SK-N-MC (cell line): ENCODE measurements around the gene MYO16.

Experiments used
- DNase-seq: peaks from one replicate; pipeline ENCODE4 v3.0.0-alpha.2; 2011; ENCODE audit warnings: low read depth, low spot score
- H3K27ac ChIP-seq: fragments of 200-600 bp; sonication (generic); 2 replicates; pipeline ENCODE4 v1.5.1; 2016; ENCODE audit warnings: mixed run types
- H3K36me3 ChIP-seq: fragments of 200-600 bp; sonication (generic); 2 replicates; pipeline ENCODE4 v1.6.1; 2017; ENCODE audit warnings: antibody characterized with exemption, low read length, mixed read lengths; ENCODE audit not compliant: insufficient read depth
- H3K4me3 ChIP-seq: fragments of 200-600 bp; sonication (generic); 2 replicates; pipeline ENCODE4 v1.5.1; 2016
- H3K9ac ChIP-seq: fragments of 200-600 bp; sonication (generic); 2 replicates; pipeline ENCODE4 v1.8.0; 2017; ENCODE audit warnings: mixed run types, mixed read lengths; ENCODE audit not compliant: insufficient read length
- H3K9me3 ChIP-seq: fragments of 200-600 bp; sonication (generic); 2 replicates; pipeline ENCODE4 v1.6.1; 2017; ENCODE audit warnings: low read depth, mild to moderate bottlenecking, antibody characterized with exemption, low read length, moderate library complexity, mixed read lengths
- EZH2 ChIP-seq: fragments of 200-600 bp; sonication (generic); IDR thresholded peaks from one replicate; pipeline ENCODE4 v1.6.1; 2017; ENCODE audit warnings: antibody characterized with exemption
- FOXP2 ChIP-seq: optimal IDR thresholded peaks from 2 replicates; pipeline ENCODE3; 2011; ENCODE audit warnings: mild to moderate bottlenecking, moderate library complexity; ENCODE audit not compliant: insufficient read depth; ENCODE audit errors: extremely low read length, control extremely low read depth
- POLR2AphosphoS5 ChIP-seq: IDR thresholded peaks from 2 replicates; pipeline ENCODE4 v1.6.1; 2012; ENCODE audit warnings: mild to moderate bottlenecking, low read depth, low read length, borderline replicate concordance

The MYO16 gene

DNA sequence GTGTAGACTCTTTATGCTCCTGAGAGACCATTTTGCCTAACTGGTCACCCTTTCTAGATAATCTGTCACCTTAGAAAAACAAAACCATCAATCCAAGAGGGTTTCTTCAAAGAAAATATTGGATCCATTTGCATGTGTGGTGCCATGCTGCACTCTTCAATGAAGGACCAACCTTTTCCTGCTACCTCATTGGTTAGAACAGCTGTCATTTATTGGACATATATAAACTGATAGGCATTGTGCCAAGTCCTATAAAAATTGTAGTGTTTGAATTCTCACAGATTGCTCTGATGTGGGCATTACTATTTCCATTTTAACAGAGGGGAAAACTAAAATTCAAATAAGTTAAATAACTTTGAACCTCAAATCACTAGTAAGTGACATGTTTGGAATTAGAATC, 333.2 kb downstream of the MYO16 start:
- no peak overlapping the region for H3K4me3 ChIP-seq
- TF ChIP-seq EZH2 = no peak
- no peak for TF ChIP-seq FOXP2
- TF ChIP-seq POLR2AphosphoS5 = no peak
- H3K9ac ChIP-seq = no peak overlapping the region
- peaks cover 17% of the 10 kb centered on the region for H3K36me3 ChIP-seq
- no peaks in the 10 kb centered on the region for H3K9me3 ChIP-seq
- no peak for DNase-seq
- peak overlapping the region; percentile 95 for H3K27ac ChIP-seq

DNA sequence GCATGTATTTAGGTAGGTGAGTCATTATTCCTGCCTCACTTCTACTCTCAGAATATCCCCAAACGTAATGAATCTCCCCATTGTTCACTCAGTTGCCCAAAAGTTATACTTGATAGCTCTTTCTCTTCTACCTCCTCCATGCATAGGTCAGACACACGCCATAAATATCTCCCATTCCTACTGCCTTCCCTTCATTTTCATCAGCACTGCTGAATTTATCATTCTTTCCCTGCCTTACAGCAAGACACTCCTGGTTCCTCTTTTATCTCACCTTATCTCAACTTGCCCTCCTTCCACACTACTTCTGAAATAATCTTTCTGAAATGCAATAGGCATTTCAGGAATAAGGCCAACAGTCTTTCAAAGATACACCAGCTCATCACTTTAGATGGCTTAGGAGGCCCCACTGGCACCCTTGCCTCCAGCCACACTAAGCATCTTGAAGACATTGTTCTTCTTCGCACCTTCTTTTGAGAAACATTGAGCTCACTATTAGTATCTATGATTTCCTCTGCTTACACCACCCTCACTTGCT, 333.9 kb downstream of the MYO16 start:
- TF ChIP-seq FOXP2 (no peak), POLR2AphosphoS5 (no peak), EZH2 (no peak)
- H3K36me3 ChIP-seq = peaks cover 17% of the 10 kb centered on the region
- H3K9ac ChIP-seq = no peak overlapping the region
- DNase-seq = no peak
- H3K9me3 ChIP-seq = no peaks in the 10 kb centered on the region
- no peak overlapping the region for H3K4me3 ChIP-seq
- peak overlapping the region; percentile 95 for H3K27ac ChIP-seq

DNA sequence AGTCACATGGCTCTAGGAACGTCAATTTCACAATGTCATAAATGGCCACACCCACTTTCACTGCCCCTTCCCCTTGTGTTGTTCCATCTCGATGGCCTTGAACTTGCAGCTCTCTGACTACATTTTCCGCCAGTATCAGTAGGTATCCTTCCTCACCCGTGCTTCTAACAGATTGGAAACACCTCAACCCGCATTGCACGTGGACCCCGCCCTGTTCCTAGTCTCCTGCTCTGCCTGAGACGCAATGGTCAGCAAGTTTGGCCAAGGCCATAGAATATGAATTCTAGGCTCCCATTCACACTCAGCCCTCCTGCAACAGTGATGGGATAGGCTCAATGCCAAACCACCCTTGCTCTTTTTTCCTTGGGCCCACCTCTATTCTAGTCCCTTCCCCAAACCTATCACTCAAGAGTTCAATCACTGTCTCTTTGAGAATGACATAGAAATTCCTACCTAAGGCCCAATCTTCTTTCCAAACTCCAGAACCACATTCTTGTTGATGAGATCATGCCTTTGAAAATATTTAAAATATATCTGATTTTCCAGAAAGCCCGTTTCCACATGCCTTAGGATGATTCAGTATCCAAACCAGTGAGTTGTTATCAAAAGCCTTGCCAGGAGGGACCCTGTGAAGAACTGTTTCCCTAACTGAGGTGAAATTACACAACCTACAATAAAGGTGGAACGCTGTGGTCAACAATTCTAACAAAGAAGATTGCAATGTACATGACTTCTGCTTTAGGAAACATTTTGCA, 334.6 kb downstream of the MYO16 start:
- no peak overlapping the region for H3K4me3 ChIP-seq
- no peak overlapping the region for H3K27ac ChIP-seq
- DNase-seq = no peak
- H3K36me3 ChIP-seq = peaks cover 17% of the 10 kb centered on the region
- no peak for TF ChIP-seq POLR2AphosphoS5
- TF ChIP-seq FOXP2 = no peak
- no peak for TF ChIP-seq EZH2
- H3K9ac ChIP-seq = no peak overlapping the region
- no peaks in the 10 kb centered on the region for H3K9me3 ChIP-seq

DNA sequence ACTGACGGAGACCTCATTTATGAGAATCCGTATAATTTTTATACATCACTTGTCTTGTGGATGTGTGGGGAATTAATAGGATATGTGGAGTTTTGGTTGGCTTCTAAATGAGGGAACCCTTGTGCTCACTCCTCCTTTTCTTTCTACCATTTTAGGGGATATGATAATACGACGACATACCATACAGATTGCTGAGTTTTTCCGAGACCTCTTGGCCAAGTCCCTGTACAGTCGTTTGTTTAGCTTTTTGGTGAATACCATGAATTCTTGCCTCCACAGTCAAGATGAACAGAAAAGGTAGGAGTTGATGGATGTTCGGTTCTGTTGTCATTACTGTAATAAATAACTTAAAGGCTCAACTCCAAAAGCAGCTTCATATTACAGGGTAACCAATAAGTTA, 335.2 kb downstream of the MYO16 start:
- no peak overlapping the region for H3K27ac ChIP-seq
- H3K9ac ChIP-seq = no peak overlapping the region
- no peak overlapping the region for H3K4me3 ChIP-seq
- TF ChIP-seq EZH2 (no peak), FOXP2 (no peak), POLR2AphosphoS5 (no peak)
- no peaks in the 10 kb centered on the region for H3K9me3 ChIP-seq
- peaks cover 17% of the 10 kb centered on the region for H3K36me3 ChIP-seq
- no peak for DNase-seq

DNA sequence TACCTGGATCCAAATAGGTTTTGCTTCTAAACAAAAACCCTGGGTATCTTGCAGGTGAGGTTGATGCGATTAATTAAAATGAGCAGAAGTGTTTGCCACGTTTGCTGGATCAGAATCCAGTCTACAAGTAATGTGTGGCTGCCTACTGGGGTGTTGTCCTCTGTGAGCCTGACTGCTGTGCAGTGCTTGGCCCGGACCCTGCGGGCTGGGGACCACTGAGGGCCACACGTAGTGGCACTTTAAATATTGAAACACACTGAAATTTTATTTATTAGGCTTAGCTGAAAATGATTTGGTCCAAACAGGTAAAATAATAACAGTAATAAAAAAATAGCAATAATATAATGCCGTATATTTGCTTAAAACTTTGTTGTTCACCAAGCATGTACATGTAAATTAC, 338.0 kb downstream of the MYO16 start:
- Histone ChIP-seq H3K9ac (no peak overlapping the region), H3K27ac (no peak overlapping the region), H3K9me3 (no peaks in the 10 kb centered on the region), H3K4me3 (no peak overlapping the region), H3K36me3 (peaks cover 17% of the 10 kb centered on the region)
- no peak for TF ChIP-seq POLR2AphosphoS5
- TF ChIP-seq EZH2 = no peak
- no peak for TF ChIP-seq FOXP2
- DNase-seq = no peak

DNA sequence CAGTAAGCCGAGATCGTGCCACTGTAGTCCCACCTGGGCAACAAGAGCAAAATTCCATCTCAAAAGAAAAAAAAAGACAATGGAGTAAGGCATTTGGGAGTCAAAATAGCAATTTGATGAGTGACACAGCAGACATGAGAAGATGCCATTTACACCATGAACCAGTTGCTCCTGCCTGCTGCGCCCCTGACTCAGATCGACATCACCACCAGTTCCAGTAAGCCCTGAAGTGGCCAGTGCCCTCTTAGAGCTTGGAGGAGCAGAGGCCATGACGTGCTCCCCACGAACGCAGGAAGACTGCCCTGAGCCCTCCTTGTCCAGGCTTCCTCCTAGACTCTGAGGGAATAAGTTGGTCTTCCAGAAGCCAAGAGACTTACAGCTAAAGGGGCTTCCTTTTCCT, 339.2 kb downstream of the MYO16 start:
- Histone ChIP-seq H3K4me3 (no peak overlapping the region), H3K9ac (no peak overlapping the region), H3K27ac (no peak overlapping the region), H3K9me3 (no peaks in the 10 kb centered on the region), H3K36me3 (peaks cover 13% of the 10 kb centered on the region)
- TF ChIP-seq POLR2AphosphoS5 = no peak
- no peak for TF ChIP-seq FOXP2
- TF ChIP-seq EZH2 = no peak
- DNase-seq = no peak

DNA sequence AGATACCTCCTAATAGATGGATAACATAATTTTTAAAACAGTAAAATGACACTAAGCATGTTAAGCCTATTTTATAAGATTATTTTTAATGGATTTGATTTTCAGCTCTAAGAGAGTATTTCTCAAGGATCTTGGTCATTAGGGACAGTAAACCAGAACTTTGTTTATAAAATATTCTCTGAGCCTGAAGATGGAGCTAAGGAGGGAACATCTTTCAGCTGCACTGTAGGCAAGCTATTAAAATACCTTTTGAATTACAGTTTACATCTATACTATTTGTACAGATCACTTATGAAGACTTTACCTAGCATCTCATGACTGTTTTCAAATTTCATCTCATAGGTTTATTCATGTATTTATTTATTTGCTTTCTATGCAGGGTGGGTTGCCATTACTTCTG, 345.3 kb downstream of the MYO16 start:
- TF ChIP-seq EZH2 (no peak), FOXP2 (no peak), POLR2AphosphoS5 (no peak)
- DNase-seq = no peak
- Histone ChIP-seq H3K9me3 (no peaks in the 10 kb centered on the region), H3K4me3 (no peak overlapping the region), H3K36me3 (no peaks in the 10 kb centered on the region), H3K27ac (no peak overlapping the region), H3K9ac (no peak overlapping the region)

DNA sequence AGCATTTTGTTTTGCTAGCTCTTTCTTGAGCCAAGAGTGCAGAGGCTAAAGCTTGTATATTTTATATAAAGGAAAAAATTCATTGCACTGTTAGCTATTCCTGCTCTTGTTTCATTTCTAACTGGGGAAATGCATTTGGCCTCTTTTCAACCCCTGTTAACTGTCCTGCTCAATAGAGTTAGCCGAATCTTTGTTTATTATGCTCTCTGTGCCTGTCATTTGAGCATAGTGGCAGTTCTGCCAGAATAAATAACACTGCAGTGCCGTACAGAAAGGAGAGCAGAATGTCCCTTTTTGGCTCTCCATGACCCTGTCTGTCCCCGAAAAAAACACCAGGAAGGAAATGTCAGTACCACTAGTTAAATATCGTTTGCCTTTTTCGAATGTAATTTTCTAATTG, 350.8 kb downstream of the MYO16 start:
- Histone ChIP-seq H3K27ac (no peak overlapping the region), H3K36me3 (no peaks in the 10 kb centered on the region), H3K9ac (no peak overlapping the region), H3K4me3 (no peak overlapping the region), H3K9me3 (no peaks in the 10 kb centered on the region)
- TF ChIP-seq EZH2 (no peak), POLR2AphosphoS5 (no peak), FOXP2 (no peak)
- no peak for DNase-seq
